GM18520 (cell line): ENCODE results near the gene FUT4.
"Not testable (repeated sequence)": the region's sequence is repeated elsewhere in the genome, so short reads cannot be mapped to it uniquely, and the experiment has no call there.

Experiments
- ATAC-seq: cut with Tn5 transposase; IDR thresholded peaks from one replicate; pipeline ENCODE4 v1.9.1; 2021; ENCODE audit not compliant: unreplicated experiment

FUT4 gene

DNA sequence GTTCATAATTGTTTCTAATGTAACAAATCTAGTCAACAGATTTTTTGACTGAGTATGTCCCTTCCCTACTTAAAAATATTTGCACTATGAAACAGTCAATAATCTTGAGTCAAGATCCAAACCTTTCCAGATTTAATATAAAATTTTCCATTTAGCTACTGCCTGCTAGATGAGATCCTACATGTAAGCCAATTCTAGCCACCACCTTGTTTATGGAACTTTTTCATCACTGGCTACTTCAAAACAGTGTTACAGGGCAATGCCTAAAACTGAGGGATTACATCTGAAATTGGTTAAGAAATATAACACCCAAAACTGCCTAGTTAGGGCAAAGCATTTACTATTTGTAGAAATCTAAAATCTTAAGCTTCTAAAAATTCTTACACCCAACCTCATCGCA, 10.5 kb upstream of the FUT4 start:
- no peak for ATAC-seq

DNA sequence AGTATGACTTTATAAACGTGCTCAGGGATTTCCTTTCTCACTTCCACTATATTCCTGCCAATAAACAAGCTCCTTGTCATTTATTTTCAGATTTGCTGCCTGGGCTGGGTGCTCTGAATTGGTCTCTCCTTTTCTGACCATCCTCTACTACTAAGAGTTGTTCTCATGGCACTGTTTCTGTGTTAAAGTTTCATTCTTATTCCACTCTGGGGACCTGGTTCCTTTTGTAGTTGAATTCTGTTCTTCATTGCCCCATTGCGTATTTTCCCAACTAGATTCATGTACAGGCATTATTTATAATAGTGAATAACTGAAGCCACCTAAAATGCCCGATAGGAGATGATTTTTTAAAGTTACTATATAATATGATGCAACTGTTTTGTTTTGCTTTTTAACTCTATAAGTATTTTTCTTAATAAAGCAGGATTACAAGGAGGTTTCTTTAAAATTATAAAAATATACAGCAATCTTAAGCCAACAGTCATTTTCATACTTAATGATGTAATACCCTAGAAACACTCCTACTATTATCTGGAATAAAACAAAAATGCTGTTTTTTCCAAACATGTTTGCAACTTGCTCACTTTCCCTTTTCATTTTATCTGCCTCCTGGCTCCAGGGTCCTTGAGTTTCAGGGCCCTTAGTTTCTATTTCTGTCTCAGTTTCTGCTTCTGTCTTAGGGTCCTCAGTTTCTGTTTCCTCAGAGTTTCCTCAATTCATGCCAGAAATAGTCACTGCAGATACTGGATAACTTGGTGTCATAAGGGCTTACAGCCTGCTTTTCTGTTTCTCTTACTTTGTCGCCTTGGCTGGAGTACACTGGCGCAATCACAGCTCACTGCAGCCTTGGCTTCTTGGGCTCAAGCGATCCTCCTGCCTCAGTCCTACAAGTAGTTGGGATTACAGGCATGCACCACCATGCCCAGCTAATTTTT, 9.8 kb upstream of the FUT4 start:
- ATAC-seq, result no peak

DNA sequence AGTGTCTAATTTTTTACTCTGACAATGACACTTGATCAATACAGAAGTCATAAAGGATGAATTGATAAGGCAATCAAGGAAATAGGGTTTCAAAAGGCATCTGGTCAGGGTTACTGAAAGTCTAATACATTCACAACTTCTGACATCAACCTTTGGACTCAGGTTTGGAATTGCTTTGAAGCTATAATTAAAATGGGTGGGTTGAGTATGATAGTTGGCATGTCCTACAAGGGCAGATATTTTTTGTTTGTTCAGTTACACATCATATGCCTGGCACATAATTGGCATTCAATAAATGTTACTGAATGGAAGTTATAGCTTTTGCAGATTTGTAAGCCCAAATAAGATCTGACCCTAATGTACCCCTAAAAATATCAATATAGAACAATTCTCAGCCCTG, 7.3 kb upstream of the FUT4 start:
- no peak for ATAC-seq

DNA sequence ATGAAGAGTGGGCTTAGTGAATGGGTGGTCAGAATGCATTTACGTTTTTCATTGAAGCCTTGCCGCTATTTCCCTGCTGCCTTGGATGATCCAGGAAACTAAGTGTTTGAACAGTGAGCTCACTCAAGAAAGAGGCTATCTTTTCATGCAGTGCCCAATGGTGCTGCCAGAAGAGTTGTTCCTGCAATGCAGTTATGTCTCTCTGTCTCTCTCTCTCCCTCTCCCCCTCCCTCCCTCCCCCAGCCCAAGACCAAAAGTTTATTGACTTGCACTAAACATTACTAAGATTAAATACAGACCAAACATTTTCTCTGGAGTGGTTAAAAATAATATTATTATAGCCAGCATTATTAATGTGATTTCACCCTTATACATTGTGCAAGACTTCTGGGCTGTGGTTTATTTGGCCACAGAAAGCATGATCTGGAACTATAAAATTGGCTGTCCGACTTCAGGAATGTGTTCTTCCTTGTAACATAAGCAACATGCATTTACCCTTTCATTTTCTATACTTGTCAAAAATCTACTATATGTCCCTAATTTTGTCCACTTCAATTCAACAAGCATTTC, 6.6 kb upstream of the FUT4 start:
- ATAC-seq, result no peak

DNA sequence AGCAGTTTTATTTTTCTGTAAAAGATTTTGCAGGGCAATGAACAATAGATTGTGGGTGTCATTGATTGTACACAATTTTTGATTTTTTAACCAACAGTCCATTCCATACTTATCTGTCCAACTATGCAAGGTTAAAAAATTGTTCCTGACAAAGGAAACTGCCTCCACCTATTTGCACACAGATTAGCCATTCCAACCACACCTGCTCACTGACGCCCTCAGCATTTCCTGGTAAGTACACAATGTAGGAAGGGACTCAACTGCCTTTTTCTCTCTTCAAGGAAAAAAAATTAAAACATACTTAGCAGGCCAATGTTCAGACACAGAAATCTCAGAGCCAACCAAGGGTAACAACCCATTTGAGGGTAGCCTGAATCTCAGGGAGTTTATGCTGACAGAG, 4.3 kb upstream of the FUT4 start:
- ATAC-seq, result no peak

DNA sequence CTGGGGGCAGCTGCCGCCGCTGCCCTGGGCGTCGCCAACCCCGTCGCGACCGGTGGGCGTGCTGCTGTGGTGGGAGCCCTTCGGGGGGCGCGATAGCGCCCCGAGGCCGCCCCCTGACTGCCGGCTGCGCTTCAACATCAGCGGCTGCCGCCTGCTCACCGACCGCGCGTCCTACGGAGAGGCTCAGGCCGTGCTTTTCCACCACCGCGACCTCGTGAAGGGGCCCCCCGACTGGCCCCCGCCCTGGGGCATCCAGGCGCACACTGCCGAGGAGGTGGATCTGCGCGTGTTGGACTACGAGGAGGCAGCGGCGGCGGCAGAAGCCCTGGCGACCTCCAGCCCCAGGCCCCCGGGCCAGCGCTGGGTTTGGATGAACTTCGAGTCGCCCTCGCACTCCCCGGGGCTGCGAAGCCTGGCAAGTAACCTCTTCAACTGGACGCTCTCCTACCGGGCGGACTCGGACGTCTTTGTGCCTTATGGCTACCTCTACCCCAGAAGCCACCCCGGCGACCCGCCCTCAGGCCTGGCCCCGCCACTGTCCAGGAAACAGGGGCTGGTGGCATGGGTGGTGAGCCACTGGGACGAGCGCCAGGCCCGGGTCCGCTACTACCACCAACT, 1.0 kb downstream of the FUT4 start:
- ATAC-seq, result no peak

DNA sequence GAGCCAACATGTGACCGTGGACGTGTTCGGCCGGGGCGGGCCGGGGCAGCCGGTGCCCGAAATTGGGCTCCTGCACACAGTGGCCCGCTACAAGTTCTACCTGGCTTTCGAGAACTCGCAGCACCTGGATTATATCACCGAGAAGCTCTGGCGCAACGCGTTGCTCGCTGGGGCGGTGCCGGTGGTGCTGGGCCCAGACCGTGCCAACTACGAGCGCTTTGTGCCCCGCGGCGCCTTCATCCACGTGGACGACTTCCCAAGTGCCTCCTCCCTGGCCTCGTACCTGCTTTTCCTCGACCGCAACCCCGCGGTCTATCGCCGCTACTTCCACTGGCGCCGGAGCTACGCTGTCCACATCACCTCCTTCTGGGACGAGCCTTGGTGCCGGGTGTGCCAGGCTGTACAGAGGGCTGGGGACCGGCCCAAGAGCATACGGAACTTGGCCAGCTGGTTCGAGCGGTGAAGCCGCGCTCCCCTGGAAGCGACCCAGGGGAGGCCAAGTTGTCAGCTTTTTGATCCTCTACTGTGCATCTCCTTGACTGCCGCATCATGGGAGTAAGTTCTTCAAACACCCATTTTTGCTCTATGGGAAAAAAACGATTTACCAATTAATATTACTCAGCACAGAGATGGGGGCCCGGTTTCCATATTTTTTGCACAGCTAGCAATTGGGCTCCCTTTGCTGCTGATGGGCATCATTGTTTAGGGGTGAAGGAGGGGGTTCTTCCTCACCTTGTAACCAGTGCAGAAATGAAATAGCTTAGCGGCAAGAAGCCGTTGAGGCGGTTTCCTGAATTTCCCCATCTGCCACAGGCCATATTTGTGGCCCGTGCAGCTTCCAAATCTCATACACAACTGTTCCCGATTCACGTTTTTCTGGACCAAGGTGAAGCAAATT, 1.8 kb downstream of the FUT4 start:
- no peak for ATAC-seq

DNA sequence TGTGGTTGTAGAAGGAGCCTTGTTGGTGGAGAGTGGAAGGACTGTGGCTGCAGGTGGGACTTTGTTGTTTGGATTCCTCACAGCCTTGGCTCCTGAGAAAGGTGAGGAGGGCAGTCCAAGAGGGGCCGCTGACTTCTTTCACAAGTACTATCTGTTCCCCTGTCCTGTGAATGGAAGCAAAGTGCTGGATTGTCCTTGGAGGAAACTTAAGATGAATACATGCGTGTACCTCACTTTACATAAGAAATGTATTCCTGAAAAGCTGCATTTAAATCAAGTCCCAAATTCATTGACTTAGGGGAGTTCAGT, 2.4 kb downstream of the FUT4 start:
- ATAC-seq, result no peak

DNA sequence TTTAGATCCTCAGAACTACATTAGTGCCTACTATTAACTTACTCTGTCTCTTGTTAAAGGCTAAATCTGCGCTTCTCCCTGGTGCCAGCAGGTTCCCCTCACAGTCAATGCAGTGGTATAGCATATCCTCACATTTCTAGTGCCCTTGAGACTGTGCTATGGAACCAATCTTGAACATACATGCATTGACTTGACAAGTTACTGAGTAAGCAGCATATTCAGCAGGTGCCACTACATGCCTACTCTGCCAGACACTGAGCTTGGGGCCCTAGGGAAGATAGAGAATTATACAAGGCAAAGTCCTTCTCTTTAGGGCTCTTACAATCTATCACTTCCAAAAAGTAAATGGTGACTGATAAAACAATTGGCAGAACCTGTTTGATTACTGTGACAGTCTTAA, 3.2 kb downstream of the FUT4 start:
- ATAC-seq, result no peak

DNA sequence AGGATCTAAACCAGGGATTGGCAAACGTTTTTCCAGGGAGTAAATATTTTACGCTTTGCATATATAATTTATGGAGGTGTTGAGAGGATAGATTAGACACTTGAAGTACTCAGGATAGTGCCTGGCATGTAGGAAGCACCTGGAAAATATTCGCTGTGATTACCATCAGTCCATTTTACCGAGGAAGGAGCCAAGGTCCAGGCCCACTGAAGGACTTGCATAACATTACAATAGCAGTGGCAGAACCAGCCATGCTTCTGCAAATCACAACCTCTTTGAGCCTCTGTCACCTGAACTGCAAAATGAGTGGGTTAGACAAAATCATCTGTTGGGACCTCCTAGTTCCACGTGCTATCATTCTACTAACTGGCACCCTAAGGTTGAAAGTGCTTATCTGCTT, 5.4 kb downstream of the FUT4 start:
- no peak for ATAC-seq

DNA sequence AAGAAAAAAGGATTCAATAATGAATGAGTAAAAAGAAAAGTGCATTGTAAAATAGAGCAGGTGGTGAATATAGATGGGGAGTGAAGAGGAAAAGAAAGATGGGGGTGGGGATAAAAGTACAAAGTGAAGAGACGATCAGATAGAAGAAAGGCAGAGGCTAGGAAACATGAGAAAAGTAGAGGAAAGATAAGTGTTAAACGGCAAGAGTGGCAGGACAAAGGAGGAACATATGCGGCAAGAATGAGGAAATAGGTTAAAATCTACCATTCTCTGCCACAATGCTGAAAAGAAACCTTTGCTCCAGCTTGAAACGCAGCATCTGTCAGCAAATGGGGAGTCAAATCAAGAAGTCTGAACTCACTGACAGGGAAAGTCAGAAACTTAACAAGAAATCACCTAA, 6.8 kb downstream of the FUT4 start:
- ATAC-seq, result no peak

DNA sequence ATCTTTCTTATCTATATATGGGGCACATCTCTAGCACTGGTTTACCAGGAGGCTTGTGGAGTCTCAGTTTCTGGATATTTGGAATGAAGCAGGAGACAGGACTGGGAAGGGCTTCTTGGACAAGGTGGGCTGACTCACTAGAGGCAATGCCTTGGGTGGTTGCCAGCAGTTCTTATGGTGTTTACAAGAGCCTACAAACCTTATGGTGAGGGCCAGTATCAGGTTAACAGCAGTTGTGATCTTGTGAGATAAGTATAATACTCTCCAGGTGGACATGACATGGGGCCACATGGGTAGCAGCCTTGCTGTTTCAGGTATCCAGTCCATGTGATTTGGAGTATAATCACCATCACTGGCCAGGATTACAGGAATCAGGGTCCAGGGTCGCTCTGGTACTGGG, 10.2 kb downstream of the FUT4 start:
- ATAC-seq, result no peak

DNA sequence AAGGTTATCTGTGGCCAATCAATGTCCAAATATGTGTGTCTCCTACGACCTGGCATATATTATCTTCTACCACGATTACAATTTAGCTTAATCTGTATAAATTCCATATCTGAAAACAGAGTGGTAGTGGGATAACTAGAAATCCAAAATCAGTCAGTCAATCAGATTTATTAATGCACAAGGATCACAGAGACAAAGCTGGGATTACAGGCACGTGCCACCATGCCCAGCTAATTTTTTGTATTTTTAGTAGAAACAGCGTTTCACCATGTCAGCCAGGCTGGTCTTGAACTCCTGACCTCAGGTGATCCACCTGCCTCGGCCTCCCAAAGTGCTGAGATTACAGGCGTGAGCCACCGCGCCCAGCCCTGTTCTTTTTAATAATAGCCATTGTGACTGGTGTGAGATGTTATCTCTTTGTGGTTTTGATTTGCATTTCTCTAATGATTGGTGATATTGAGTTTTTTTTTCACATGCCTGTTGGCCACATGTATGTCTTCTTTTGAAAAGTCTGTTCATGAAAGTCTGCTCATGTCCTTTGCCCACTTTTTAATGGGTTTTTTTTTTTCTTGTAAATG, 12.1 kb downstream of the FUT4 start:
- not testable (repeated sequence) for ATAC-seq

DNA sequence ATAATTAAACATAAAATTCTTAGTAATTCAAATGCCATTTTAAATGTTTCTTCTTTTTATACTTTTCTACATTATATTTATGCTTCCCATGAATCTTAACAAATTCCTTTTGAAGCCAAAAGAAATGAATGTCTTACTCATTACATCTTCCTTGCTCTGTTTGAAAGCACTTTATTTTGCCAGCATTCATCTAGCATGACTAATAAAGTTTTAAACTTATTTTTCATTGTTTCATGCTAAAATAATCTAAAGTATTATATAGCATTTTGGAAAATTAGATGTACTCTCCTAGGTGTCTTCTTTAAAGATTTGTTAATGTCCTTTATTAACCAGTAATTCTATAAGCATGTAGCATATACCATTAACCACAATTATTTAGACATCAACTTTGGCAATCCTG, 13.7 kb downstream of the FUT4 start:
- ATAC-seq, result no peak

DNA sequence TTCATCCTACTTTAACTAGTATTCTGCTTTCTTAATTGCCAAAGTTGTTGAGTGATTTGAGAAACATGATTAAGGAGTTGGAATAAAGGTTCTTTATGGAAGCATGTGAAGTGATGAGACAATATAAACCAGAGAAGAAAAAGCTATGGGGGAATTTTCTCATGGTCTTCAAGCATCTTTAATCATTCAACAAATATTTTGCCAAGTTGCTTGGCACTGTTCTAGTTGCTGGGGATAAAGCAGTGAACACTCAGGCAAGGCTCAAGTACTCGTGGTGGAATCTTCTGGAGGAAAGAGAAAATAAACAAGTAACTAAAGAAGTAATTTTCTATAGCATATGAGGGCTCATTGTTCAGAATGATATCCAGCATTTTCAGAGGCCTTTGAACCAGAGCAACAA, 14.3 kb downstream of the FUT4 start:
- no peak for ATAC-seq

DNA sequence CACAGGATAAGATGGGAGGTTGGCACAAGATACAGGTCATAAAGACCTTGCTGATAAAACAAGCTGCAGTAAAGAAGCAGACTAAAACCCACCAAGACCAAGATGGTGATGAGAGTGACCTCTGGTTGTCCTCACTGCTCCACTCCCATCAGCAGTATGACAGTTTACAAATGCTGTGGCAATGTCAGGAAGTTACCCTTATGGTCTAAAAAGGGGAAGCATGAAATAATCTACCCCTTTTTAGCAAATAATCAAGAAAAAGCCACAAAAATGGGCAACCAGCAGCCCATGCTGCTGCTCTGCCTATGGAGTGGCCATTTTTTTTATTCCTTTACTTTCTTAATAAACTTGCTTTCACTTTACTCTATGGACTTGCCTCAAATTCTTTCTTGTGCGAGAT, 14.7 kb downstream of the FUT4 start:
- ATAC-seq, result no peak

DNA sequence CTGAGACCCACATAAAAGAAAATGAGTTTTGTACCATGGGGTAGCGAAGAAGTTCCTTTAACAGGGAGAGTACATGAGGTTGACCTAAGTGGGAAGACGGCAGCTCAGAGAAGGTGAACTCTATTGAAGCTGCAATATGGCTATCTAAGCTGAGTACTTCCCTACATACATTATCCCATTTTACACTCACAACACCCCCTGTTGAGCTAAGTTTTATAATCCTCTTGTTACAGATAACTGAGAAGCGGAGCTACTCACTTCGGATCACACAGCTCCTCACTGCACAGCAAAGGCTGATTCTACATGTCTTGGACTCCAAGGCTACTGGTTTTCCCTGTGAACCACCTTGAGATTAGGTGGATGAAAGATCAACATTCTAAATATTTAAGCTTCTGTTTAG, 15.2 kb downstream of the FUT4 start:
- no peak for ATAC-seq

DNA sequence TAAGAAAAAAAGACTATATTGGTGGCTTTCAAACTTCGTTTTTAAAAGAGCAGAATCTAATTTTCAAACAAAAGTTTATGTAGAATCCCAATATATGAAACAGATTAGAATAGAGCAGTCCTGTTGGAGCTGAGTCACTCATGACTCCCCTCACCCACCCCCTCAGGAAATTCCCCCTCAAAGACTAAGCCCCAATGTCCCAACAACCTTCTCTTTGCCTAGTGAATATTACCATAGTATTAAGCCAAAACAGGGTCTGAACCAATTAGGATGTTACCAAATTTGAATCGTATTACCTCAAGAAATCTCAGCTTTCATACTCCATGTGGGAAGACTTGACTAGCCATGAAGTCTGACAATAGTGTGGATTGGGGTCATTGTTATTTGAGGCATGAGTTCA, 15.6 kb downstream of the FUT4 start:
- no peak for ATAC-seq

DNA sequence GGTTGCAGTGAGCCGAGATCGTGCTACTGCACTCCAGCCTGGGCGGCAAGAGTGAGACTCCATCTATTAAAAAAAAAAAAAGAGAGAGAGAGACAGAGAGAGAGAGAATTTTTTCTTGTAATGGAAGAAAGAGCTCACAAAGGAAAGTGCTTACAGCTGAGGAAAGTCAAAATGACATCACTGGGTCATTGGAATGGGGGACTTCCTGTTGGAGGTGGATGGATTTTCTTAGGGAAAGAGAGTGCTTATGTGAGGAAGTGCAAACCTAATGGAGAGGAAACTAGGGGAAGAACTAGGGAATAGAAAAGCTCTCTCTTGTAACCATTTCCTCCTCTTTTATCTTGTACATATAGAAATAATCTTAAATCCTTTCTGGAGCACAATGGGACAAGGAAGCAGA, 17.1 kb downstream of the FUT4 start:
- ATAC-seq, result no peak

DNA sequence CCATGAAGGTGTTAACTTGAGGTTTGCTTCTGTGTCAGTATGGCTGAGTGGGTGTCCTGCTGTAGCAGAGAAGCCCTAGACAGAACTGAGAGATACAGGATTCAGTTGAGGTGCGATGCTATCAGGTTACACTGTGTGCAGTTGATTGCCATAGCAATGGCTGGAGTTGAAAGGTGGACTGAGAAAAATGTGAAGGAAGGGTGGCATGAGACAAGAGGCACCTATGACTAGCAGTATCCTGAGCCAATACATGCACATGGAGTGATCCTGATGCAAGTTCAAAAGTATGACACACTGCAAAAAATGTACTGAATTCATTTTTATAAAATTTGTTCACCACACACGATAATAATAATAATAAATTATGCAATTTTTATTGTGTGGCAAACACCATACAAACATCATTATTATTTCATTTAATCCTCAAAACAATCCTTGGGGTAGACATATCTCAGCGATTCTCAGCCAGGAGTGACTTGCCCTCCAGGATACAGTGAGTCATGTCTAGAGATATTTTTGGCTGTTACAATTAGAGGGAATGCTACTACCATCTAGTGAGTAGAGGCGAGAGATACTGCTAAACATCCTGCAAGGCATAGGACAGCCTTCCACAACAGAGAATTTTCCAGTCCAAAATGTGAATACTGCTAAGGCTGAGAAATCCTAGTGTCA, 19.6 kb downstream of the FUT4 start:
- no peak for ATAC-seq
